Right forelimb (tissue), 1 donor: ENCODE data around the gene ANKIB1.
"Not testable (repeated sequence)": the region's sequence is repeated elsewhere in the genome, so short reads cannot be mapped to it uniquely, and the experiment has no call there.

Experiments used
- DNase-seq: peaks from one replicate; pipeline ENCODE4 v3.0.0-alpha.2; 2018

ANKIB1 gene

GRCh38 chr7:92404170-92404614 is 158.4 kb downstream of the ANKIB1 start:
- DNase-seq, result no peak

- no peak for DNase-seq
These were observed 163.6 kb downstream of the ANKIB1 start for GRCh38 chr7:92409357-92409756.

- not testable (repeated sequence) for DNase-seq
These were observed 164.4 kb downstream of the ANKIB1 start for GRCh38 chr7:92410162-92410561.

GRCh38 chr7:92412745-92413144 is 167.0 kb downstream of the ANKIB1 start:
- no peak for DNase-seq

GRCh38 chr7:92413550-92413949 is 167.8 kb downstream of the ANKIB1 start:
- DNase-seq, result no peak

- no peak for DNase-seq
These were observed 169.5 kb downstream of the ANKIB1 start for GRCh38 chr7:92415225-92415624.

GRCh38 chr7:92417913-92418312 is 172.1 kb downstream of the ANKIB1 start:
- no peak for DNase-seq

- DNase-seq, result no peak
These were observed 176.1 kb downstream of the ANKIB1 start for GRCh38 chr7:92421676-92422435.

- DNase-seq, result no peak
These were observed 177.2 kb downstream of the ANKIB1 start for GRCh38 chr7:92422926-92423325.

- no peak for DNase-seq
These were observed 177.9 kb downstream of the ANKIB1 start for GRCh38 chr7:92423710-92424131.

- no peak for DNase-seq
These were observed 179.7 kb downstream of the ANKIB1 start for GRCh38 chr7:92425311-92425947.

- no peak for DNase-seq
These were observed 181.4 kb downstream of the ANKIB1 start for GRCh38 chr7:92427193-92427592.

GRCh38 chr7:92432299-92432946 is 186.6 kb downstream of the ANKIB1 start:
- no peak for DNase-seq

- no peak for DNase-seq
These were observed 187.2 kb downstream of the ANKIB1 start for GRCh38 chr7:92433019-92433418.

GRCh38 chr7:92435542-92435941 is 189.8 kb downstream of the ANKIB1 start:
- no peak for DNase-seq

- no peak for DNase-seq
These were observed 191.1 kb downstream of the ANKIB1 start for GRCh38 chr7:92436612-92437445.

- no peak for DNase-seq
These were observed 192.2 kb downstream of the ANKIB1 start for GRCh38 chr7:92437956-92438491.

- not testable (repeated sequence) for DNase-seq
These were observed 196.9 kb downstream of the ANKIB1 start for GRCh38 chr7:92442720-92443119.

- no peak for DNase-seq
These were observed 201.1 kb downstream of the ANKIB1 start for GRCh38 chr7:92446869-92447344.

- peak; percentile 95 for DNase-seq
These were observed 201.8 kb downstream of the ANKIB1 start, which contains the start of gene GATAD1 for GRCh38 chr7:92447345-92448204. GATAD1 (plus strand) TSS chr7:92447482; CDS start chr7:92447730, 248 bp downstream.

GRCh38 chr7:92448205-92448747 is 202.5 kb downstream of the ANKIB1 start:
- peak; percentile 50 for DNase-seq
